IMR-90 (cell line): ENCODE results near the gene TPT1. TPM values are rescaled to one million over a fixed set of nuclear protein-coding genes. Genes with fewer than 3 reads are reported as not detected.
A peak's percentile ranks its signal among the peaks of the same experiment; 100 is the strongest.

Experiments used
- ATAC-seq: fragments of 200-7000 bp; cut with Tn5 transposase; 2 replicates; pipeline ENCODE4 v1.9.1; 2020; ENCODE audit warnings: low read depth, mild to moderate bottlenecking, moderate library complexity
- BruUV-seq: library from RNA; stranded (reverse); fragments of 400-500 nt; replicated peaks from 2 replicates; lab custom pipeline; 2021; lab: Mats Ljungman, UMichigan
- CTCF ChIA-PET: fragments of 300-600 bp; formaldehyde crosslinking; extraction: SDS; loops from one replicate; lab custom pipeline; 2021; ENCODE audit warnings: antibody characterized with exemption; lab: Yijun Ruan, JAX
- POLR2A ChIA-PET: fragments of 300-600 bp; sonication (Branson Sonifier 250); formaldehyde crosslinking; loops from one replicate; lab custom pipeline; 2022; ENCODE audit warnings: antibody characterized with exemption; ENCODE audit not compliant: unreplicated experiment; lab: Charles Lee
- DNase-seq: peaks from one replicate; pipeline ENCODE4 v3.0.0; 2013
- H2AFZ ChIP-seq: replicated peaks from 2 replicates; pipeline ENCODE3; 2013; ENCODE audit warnings: low read length, mild to moderate bottlenecking; ENCODE audit not compliant: poor library complexity
- H2AK5ac ChIP-seq: 2 replicates; pipeline ENCODE4 v1.6.1; 2013; ENCODE audit warnings: low read depth, low read length, inconsistent platforms
- H2AK9ac ChIP-seq: replicated peaks from 2 replicates; pipeline ENCODE3; 2013; ENCODE audit warnings: mild to moderate bottlenecking, low read depth, low read length, moderate library complexity; ENCODE audit not compliant: poor library complexity
- H2BK120ac ChIP-seq: 2 replicates; pipeline ENCODE4 v1.6.1; 2013; ENCODE audit warnings: low read depth, low read length, inconsistent platforms
- H2BK15ac ChIP-seq: 3 replicates; pipeline ENCODE4 v1.6.1; 2013; ENCODE audit warnings: low read depth, low read length, inconsistent platforms
- H2BK20ac ChIP-seq: 2 replicates; pipeline ENCODE4 v1.6.1; 2013; ENCODE audit warnings: low read depth, mild to moderate bottlenecking, inconsistent platforms, low read length, moderate library complexity
- H2BK5ac ChIP-seq: 2 replicates; pipeline ENCODE4 v1.6.1; 2013; ENCODE audit warnings: mild to moderate bottlenecking, low read depth, low read length, inconsistent platforms; ENCODE audit not compliant: poor library complexity, severe bottlenecking
- H3K14ac ChIP-seq: replicated peaks from 2 replicates; pipeline ENCODE4 v1.6.1; 2013; ENCODE audit warnings: low read depth, low read length, inconsistent platforms
- H3K18ac ChIP-seq: 2 replicates; pipeline ENCODE4 v1.6.1; 2013; ENCODE audit warnings: low read depth, low read length, control low read depth
- H3K23ac ChIP-seq: 2 replicates; pipeline ENCODE4 v1.6.1; 2013; ENCODE audit warnings: low read depth, low read length, inconsistent platforms
- H3K27ac ChIP-seq: 2 replicates; pipeline ENCODE4 v1.5.1; 2013; ENCODE audit warnings: mild to moderate bottlenecking, control low read depth, low read length; ENCODE audit not compliant: insufficient read depth
- H3K27me3 ChIP-seq: 2 replicates; pipeline ENCODE4 v1.6.1; 2013; ENCODE audit warnings: low read length; ENCODE audit not compliant: control insufficient read depth, insufficient read depth
- H3K36me3 ChIP-seq: 2 replicates; pipeline ENCODE4 v1.6.1; 2013; ENCODE audit warnings: low read length, mixed read lengths; ENCODE audit not compliant: control insufficient read depth, insufficient read depth
- H3K4ac ChIP-seq: 2 replicates; pipeline ENCODE4 v1.6.1; 2013; ENCODE audit warnings: low read depth, low read length, inconsistent platforms
- H3K4me1 ChIP-seq: 2 replicates; pipeline ENCODE4 v1.6.1; 2013; ENCODE audit warnings: low read length, mixed read lengths; ENCODE audit not compliant: control insufficient read depth, insufficient read depth
- H3K4me2 ChIP-seq: 2 replicates; pipeline ENCODE4 v1.6.1; 2013; ENCODE audit warnings: low read depth, mild to moderate bottlenecking, control low read depth, low read length, moderate library complexity
- H3K4me3 ChIP-seq: 2 replicates; pipeline ENCODE4 v1.5.1; 2013; ENCODE audit warnings: low read depth, mild to moderate bottlenecking, control low read depth, low read length, moderate library complexity; ENCODE audit not compliant: insufficient read depth
- H3K56ac ChIP-seq: 2 replicates; pipeline ENCODE4 v1.6.1; 2013; ENCODE audit warnings: low read length, inconsistent platforms; ENCODE audit not compliant: insufficient read depth; ENCODE audit errors: extremely low read depth
- H3K79me1 ChIP-seq, 2 experiments: 2 replicates each; pipeline ENCODE4 v1.6.1; 2013; ENCODE audit warnings: low read length in 2 of 2, inconsistent platforms in 1 of 2, low read depth in 1 of 2
- H3K9ac ChIP-seq: 2 replicates; pipeline ENCODE4 v1.6.1; 2013; ENCODE audit warnings: low read depth, low read length, control low read depth
- H3K9me1 ChIP-seq: 2 replicates; pipeline ENCODE4 v1.6.1; 2013; ENCODE audit warnings: low read length, inconsistent platforms; ENCODE audit not compliant: insufficient read depth
- H3K9me3 ChIP-seq: 2 replicates; pipeline ENCODE4 v1.6.1; 2013; ENCODE audit warnings: low read length; ENCODE audit not compliant: control insufficient read depth, insufficient read depth
- H4K20me1 ChIP-seq: 2 replicates; pipeline ENCODE4 v1.6.1; 2013; ENCODE audit warnings: low read length, inconsistent platforms; ENCODE audit not compliant: insufficient read depth
- H4K5ac ChIP-seq: 2 replicates; pipeline ENCODE4 v1.6.1; 2013; ENCODE audit warnings: mild to moderate bottlenecking, low read depth, low read length, control low read depth
- H4K8ac ChIP-seq, 2 experiments: 2 replicates each; pipeline ENCODE4 v1.6.1; 2013; ENCODE audit warnings: low read depth in 2 of 2, low read length in 2 of 2, control low read depth in 1 of 2, inconsistent platforms in 1 of 2
- H4K91ac ChIP-seq: 2 replicates; pipeline ENCODE4 v1.6.1; 2013; ENCODE audit warnings: low read depth, low read length, inconsistent platforms; ENCODE audit not compliant: insufficient read depth
- BHLHE40 ChIP-seq: fragments of 150-350 bp; IDR thresholded peaks from 2 replicates; pipeline ENCODE4 v1.6.1; 2016; ENCODE audit warnings: mild to moderate bottlenecking, low read depth, low read length
- CEBPB ChIP-seq: IDR thresholded peaks from 2 replicates; pipeline ENCODE4 v1.6.1; 2012; ENCODE audit warnings: low read depth, low read length, improper control_type of control experiment
- CTCF ChIP-seq: conservative IDR thresholded peaks from 2 replicates; pipeline ENCODE4 v1.5.1; 2012; ENCODE audit warnings: mild to moderate bottlenecking, low read depth, low read length, improper control_type of control experiment
- MAFK ChIP-seq: IDR thresholded peaks from 2 replicates; pipeline ENCODE4 v1.6.1; 2012; ENCODE audit warnings: low read depth, low read length, improper control_type of control experiment
- MXI1 ChIP-seq: IDR thresholded peaks from 2 replicates; pipeline ENCODE4 v1.6.1; 2012; ENCODE audit warnings: low read depth, mild to moderate bottlenecking, low read length, moderate library complexity, borderline replicate concordance
- NFE2L2 ChIP-seq: fragments of 150-350 bp; IDR thresholded peaks from 2 replicates; pipeline ENCODE4 v1.6.1; 2016; ENCODE audit warnings: low read depth, mild to moderate bottlenecking, low read length
- POLR2A ChIP-seq: IDR thresholded peaks from 2 replicates; pipeline ENCODE4 v1.6.1; 2012; ENCODE audit warnings: mild to moderate bottlenecking, low read depth, low read length
- RAD21 ChIP-seq: IDR thresholded peaks from 2 replicates; pipeline ENCODE4 v1.6.1; 2012; ENCODE audit warnings: low read length, improper control_type of control experiment
- RFX5 ChIP-seq: IDR thresholded peaks from 2 replicates; pipeline ENCODE4 v1.8.0; 2012; ENCODE audit warnings: low read depth, mild to moderate bottlenecking, low read length, moderate library complexity
- USF2 ChIP-seq: fragments of 150-350 bp; IDR thresholded peaks from 2 replicates; pipeline ENCODE4 v1.6.1; 2017; ENCODE audit warnings: mild to moderate bottlenecking, antibody characterized with exemption, low read length, low read depth
- WGBS, 2 experiments: methylation state at CpG; one replicate each; pipeline versions ENCODE4 v1.1.5 to v1.1.7; 2013; ENCODE audit warnings: missing lambda C conversion rate in 2 of 2; ENCODE audit not compliant: insufficient read length in 1 of 2; ENCODE audit errors: extremely low coverage in 2 of 2; 5-methylcytosine and 5-hydroxymethylcytosine counted together
- dilution Hi-C: fragments of 300-500 bp; cut with HindIII; formaldehyde crosslinking; loops from one replicate; pipeline ENCODE4 v1.14.3; 2018; ENCODE audit warnings: low sequenced_read_pairs; ENCODE audit not compliant: unreplicated experiment
- in situ Hi-C: fragments of 300-500 bp; cut with MboI; formaldehyde crosslinking; loops from 3 replicates; pipeline ENCODE4 v1.14.3; 2019; ENCODE audit warnings: low sequenced_read_pairs, inconsistent platforms, mixed read lengths
- intact Hi-C: fragments of 100-400 bp; cut with micrococcal nuclease; formaldehyde crosslinking; loops from 2 replicates; pipeline ENCODE4 v1.10.0; 2022
- polyA plus RNA-seq, 3 experiments: library from polyadenylated mRNA; depleted of rRNA; stranded (reverse); fragments of >200 nt; gene quantifications; 2 replicates each; pipeline ENCODE4 v1.2.3, GENCODE V29; 2012; ENCODE audit warnings: low replicate concordance in 1 of 3
- total RNA-seq: library from RNA; depleted of rRNA; stranded (reverse); fragments of >200 nt; gene quantifications from 2 replicates; pipeline ENCODE4 v1.2.3, GENCODE V29; 2012

The TPT1 gene
- total and polyA plus RNA-seq, 2 of the 4 experiments (the other 2 are of a cell fraction), result 1,663 to 2,665 TPM

- Histone ChIP-seq H2AFZ (no peak overlapping the region), H2AK5ac (peak overlapping the region; percentile 7; the same call in 1 of the 2 replicates), H2BK120ac (no peak overlapping the region), H3K36me3 (peaks cover 3% of the 10 kb centered on the region; the same call in 1 of the 2 replicates), H2AK9ac (no peak overlapping the region), H3K9me3 (no peaks in the 10 kb centered on the region), H3K14ac (peak overlapping the region; percentile 10; the same call in 1 of the 2 replicates), H3K27me3 (no peaks in the 10 kb centered on the region), H3K9ac (no peak overlapping the region), H3K23ac (no peak overlapping the region), H4K91ac (no peak overlapping the region), H3K4ac (no peak overlapping the region), H3K27ac (no peak overlapping the region), H2BK20ac (no peak overlapping the region), H3K4me1 (peaks cover 12% of the 10 kb centered on the region), H4K20me1 (no peaks in the 10 kb centered on the region), H2BK15ac (no peak overlapping the region), H3K56ac (no peak overlapping the region), H4K8ac (no peak overlapping the region), H3K4me3 (no peak overlapping the region), H2BK5ac (no peak overlapping the region), H3K9me1 (peaks cover 6% of the 10 kb centered on the region), H3K79me1 (peaks cover 2 to 19% of the 10 kb centered on the region in 2 experiments; a peak in 1 of 4 replicates), H3K18ac (no peak overlapping the region), H4K5ac (no peak overlapping the region), H3K4me2 (no peak overlapping the region)
- ATAC-seq (no peak), DNase-seq (peak; percentile 15)
- CTCF ChIA-PET, result no interaction called here
- dilution Hi-C loops (no loop called here), intact Hi-C loops (no loop called here), in situ Hi-C loops (loop anchor here (25.0 kb wide), 1 partner anchor 619 kb away; no protein-coding TSS in a partner anchor)
- BruUV-seq, result no TSS peak
- POLR2A ChIA-PET, result no interaction called here
- no CpG with 5 or more reads among the region's 3 CpGs for WGBS, 2 experiments
- TF ChIP-seq POLR2A, result no peak
- no peak for TF ChIP-seq CTCF
- TF ChIP-seq RAD21, result no peak
- TF ChIP-seq CEBPB, result no peak
- TF ChIP-seq USF2, result no peak
- no peak for TF ChIP-seq NFE2L2
- TF ChIP-seq RFX5, result no peak
- no peak for TF ChIP-seq MAFK
- TF ChIP-seq BHLHE40, result no peak
- no peak for TF ChIP-seq MXI1
Measured at GRCh38 chr13:45368571-45368970, 27.6 kb upstream of the TPT1 start.
